ENCODE measurements around the gene PPM1L.

DNA sequence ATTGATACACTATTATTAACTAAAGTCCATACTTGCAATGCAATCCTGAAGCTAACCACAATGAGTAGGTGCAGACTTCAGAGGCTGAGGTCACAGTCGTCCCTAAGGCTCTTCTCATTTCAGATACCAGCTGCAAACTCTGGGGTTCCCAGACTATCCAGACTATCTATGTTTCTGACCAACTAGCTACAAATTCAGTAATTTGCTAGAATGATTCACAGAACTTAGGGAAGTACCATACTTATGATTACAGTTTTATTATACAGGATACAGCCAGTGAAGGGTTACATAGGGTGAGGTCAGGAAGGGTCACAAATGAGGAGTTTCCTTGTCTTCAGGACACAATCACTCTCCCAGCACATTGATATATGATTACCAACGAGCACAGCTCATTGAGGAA lies 36.5 kb downstream of the PPM1L start:
- TF ChIP-seq POLR2A (IDR thresholded peaks at IDR 0.05) (no peak), POLR2AphosphoS5 (IDR thresholded peaks at IDR 0.05) (no peak), EP300 (IDR thresholded peaks at IDR 0.05) (no peak)
- TF ChIP-seq, protein P1, sequence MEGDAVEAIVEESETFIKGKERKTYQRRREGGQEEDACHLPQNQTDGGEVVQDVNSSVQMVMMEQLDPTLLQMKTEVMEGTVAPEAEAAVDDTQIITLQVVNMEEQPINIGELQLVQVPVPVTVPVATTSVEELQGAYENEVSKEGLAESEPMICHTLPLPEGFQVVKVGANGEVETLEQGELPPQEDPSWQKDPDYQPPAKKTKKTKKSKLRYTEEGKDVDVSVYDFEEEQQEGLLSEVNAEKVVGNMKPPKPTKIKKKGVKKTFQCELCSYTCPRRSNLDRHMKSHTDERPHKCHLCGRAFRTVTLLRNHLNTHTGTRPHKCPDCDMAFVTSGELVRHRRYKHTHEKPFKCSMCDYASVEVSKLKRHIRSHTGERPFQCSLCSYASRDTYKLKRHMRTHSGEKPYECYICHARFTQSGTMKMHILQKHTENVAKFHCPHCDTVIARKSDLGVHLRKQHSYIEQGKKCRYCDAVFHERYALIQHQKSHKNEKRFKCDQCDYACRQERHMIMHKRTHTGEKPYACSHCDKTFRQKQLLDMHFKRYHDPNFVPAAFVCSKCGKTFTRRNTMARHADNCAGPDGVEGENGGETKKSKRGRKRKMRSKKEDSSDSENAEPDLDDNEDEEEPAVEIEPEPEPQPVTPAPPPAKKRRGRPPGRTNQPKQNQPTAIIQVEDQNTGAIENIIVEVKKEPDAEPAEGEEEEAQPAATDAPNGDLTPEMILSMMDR (IDR thresholded peaks at IDR 0.05): no peak

All from suprapubic skin (tissue), 4 donors.